ENCODE measurements around the gene ZNF367.
"Not testable (repeated sequence)": the region's sequence is repeated elsewhere in the genome, so short reads cannot be mapped to it uniquely, and the experiment has no call there.

The ZNF367 gene

GRCh38 chr9:96363175-96363967, 54.8 kb downstream of the ZNF367 start:
- DNase-seq (ENCODE audit: low read depth, low spot score) = no peak

GRCh38 chr9:96362119-96362518, 56.1 kb downstream of the ZNF367 start:
- not testable (repeated sequence) for DNase-seq (ENCODE audit: low read depth, low spot score)

DNA sequence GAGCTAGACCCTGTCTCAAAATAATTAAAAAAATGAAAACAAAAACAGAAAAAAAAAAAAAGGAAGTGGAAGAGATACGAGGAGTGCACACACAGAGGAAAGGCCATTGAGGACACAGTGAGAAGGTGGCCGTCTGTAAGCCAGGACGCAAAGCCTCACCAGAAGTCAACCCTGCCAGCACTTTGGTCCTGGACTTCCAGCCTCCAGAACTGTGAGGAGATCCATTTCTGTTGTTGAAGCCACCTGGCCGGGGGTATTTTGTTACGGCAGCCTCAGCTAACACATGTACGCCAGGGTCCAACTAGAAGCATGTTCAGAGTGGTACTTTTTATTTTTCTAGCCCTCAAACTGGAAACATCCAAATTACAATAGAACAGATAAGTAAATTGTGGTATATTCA, 56.5 kb downstream of the ZNF367 start:
- DNase-seq (ENCODE audit: low read depth, low spot score) = no peak

DNA sequence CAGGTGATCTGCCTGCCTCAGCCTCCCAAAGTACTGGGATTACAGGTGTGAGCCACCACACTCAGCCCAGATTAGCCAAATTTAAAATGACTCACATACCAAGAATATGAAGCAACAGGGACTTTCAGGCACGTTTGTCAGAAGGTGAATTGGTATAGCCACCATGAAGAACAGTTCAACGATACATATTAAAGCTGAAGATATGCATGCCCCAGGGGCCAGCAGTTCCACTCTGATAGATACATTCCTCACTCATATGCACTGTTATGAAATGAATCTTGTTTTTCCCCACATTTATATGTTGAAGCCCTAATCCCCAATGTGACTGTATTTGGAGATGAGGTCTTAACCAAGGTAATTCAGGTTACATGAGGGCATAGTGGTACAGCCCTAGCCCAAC, 57.2 kb downstream of the ZNF367 start:
- no peak for DNase-seq (ENCODE audit: low read depth, low spot score)

- DNase-seq (ENCODE audit: low read depth, low spot score) = not testable (repeated sequence)
Measured at GRCh38 chr9:96360523-96360922, 57.6 kb downstream of the ZNF367 start.

GRCh38 chr9:96350866-96351265, 67.3 kb downstream of the ZNF367 start:
- DNase-seq (ENCODE audit: low read depth, low spot score) = no peak

DNA sequence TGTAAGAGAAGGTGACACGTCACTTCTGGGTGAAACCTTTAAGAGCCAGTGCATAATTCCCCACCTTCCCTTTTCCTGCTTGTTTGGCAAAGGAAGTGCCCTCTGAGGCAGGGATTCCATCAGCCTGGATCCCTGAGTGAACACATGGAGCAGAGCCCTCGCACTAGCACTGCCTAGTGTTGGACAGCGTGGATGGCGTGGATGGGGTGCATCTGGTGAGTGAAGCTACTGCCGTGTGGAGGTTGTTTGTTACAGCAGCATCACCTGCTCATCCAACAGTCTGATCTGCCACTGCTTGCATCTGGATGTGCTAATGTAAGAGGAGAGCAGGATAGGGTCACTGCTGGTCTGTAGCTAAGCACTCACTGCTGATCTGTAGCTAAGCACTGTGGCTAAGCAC, 69.9 kb downstream of the ZNF367 start:
- DNase-seq (ENCODE audit: low read depth, low spot score) = no peak

GRCh38 chr9:96345551-96345950, 72.6 kb downstream of the ZNF367 start:
- DNase-seq (ENCODE audit: low read depth, low spot score) = no peak

DNA sequence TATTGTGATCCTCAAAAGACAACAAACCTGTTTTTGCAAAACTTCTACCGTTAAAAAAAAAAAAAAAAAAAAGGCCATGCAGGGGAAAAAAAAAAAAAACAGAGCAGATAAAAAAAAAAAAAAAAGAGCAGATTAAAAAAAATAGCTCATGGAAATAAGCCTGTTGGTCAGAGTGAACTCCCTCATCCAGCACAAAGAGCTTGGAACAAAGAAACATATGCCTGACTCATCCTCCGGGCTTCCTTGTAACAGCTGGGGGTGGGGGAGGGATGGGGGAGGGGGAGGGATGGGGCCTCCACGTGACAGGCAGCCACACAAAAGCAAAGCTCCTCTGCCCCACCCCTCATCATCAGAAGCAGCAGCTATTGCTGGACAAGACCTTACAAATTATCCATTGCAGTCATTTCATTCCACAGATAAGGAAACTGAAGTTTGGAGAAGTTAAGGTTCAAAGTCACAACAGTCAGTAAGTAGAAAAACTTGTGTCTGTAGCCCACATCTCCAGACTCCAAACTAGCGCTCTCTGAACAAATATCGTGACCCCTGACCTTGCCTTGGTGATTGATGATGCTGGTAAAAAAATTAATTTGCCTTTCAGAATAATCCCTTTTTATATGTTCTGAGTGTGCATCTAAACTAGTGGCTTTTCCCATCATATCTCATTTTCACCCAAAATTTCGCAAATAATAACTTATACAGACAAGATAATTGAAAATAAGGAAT, 73.6 kb downstream of the ZNF367 start:
- DNase-seq (ENCODE audit: low read depth, low spot score) = peak; percentile 89

GRCh38 chr9:96343515-96344360, 74.4 kb downstream of the ZNF367 start:
- no peak for DNase-seq (ENCODE audit: low read depth, low spot score)

DNA sequence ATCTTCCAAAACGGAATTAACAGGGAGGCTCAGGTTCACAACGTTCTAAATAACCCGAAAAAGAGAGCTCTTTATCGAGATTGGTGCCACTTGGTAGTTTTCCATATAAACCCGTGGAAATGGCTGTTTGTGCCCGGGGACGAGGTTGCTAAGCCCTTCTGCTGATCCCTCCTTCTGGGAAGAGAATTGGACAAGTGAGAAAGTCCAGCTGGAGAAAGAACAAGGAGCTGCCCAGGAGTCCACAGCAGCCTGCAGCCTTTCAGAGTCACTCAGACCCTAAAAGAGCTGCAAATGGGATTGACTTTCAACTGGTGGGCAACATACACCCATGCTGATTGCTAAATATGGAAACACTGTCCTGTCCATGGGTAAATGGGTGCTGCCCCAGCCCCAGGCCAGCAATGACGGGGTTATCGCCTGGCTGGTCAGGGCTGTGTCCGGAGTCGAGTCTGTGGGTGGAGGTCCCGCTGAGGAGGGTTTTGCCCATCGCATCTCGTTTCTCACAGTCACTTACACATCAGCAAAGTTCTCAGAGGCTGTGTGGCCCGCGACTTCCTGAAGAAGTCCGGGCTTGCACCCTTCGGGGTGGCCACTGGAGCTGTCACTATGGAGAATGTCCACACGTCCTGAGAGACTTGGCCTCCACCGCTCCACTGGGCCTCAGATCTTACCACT, 75.5 kb downstream of the ZNF367 start:
- DNase-seq (ENCODE audit: low read depth, low spot score) = no peak

- DNase-seq (ENCODE audit: low read depth, low spot score) = no peak
Measured at GRCh38 chr9:96340707-96341106, 77.5 kb downstream of the ZNF367 start.

GRCh38 chr9:96338299-96338698, 79.9 kb downstream of the ZNF367 start:
- no peak for DNase-seq (ENCODE audit: low read depth, low spot score)
